CD4-positive, alpha-beta T cell treated with Interleukin-4 for 1 hour (primary cell): ENCODE measurements around the gene AMY1B.
"Not testable (repeated sequence)": the region's sequence is repeated elsewhere in the genome, so short reads cannot be mapped to it uniquely, and the experiment has no call there.

ENCODE experiments used
- DNase-seq, 2 donors: peaks; one replicate each; pipeline ENCODE4 v3.0.0-alpha.2; 2020 to 2022

AMY1B gene

DNA sequence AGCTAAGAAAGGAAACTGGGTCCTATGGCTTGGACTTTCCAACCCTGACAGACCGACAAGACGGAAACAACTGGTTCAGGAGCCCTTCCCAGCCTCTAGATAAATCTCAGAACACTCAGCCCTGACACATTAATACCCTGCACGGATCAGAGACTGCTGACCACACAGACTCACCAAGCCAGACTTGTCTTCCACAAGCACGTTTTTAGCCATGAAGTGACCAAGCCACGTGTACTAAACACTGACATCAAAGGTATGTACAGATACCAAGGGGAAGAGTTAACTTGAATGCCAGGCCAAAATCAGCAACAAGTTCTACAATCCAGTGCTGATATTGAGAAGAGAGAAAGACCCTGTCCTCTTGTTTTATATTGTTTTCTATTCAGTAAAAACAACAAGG lies at the start of gene AMY1B:
Gene AMY1B, minus strand, starts transcription at position 101 of the 400 bp plus-strand sequence. CDS start 571 bp downstream, outside the sequence.
- DNase-seq, result not testable (repeated sequence)

- DNase-seq, result not testable (repeated sequence)
Observed at GRCh38 chr1:103745040-103745439, 49.0 kb upstream of the AMY1B start.

DNA sequence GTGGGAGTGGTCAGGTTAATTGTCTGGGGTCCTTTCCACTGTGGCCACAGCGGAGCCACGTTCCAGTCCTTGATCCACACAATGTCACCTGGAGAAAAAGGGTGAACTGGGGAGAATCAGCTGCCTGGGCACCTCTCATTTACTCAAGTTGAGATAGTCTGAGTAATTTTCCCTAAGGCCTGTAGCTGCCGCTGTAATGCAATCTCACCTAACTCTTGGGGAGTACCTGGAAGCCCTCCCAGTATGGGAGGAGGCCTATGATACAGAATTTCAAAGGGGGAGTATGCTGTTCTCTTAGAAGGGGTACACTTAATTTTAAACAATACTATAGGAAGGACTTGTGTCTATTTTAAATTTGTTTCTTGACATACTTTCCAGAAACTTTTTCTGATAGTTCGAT lies 48.4 kb upstream of the AMY1B start:
- not testable (repeated sequence) for DNase-seq

GRCh38 chr1:103738031-103738430 lies 42.0 kb upstream of the AMY1B start:
- DNase-seq, result not testable (repeated sequence)

DNA sequence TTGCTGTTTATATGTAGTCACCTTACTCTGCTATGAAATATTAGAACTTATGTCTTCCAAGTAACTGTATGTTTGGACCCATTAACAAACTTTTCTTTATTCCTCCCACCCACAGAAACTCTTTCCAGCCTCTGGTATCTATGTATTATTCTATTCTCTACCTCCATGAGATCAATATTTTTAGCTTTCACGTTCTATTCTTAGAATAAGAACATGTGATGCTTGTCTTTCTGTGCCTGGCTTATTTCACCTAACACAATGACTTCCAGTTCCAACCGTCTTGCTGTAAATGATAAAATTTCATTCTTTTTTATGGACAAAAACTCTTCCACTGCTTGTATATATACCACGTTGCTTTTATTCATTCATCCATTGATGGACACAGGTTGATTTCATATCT lies 39.3 kb upstream of the AMY1B start:
- DNase-seq, result not testable (repeated sequence)

GRCh38 chr1:103721473-103721872 lies 25.5 kb upstream of the AMY1B start:
- DNase-seq, result not testable (repeated sequence)

GRCh38 chr1:103717404-103717803 lies 21.4 kb upstream of the AMY1B start:
- not testable (repeated sequence) for DNase-seq

- DNase-seq, result not testable (repeated sequence)
Observed at GRCh38 chr1:103710381-103710780, 14.4 kb upstream of the AMY1B start.

DNA sequence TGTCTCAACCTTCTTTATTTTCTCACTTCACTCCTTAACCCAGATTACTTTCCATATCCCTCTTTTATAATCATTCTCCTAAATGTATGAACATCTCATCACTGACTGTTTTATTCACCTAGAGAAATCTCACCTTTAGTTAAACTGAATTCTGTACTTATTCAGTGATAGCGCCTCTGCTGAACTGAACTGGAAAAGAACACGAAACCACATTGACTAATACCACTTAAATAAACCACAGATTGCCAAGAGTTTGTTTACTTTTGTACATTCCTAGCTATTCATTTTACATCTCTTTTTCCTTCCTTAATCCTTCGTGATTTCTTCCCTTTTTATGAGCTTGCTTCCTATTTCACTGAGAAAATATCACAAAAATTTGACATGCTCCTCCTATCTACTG lies 11.7 kb upstream of the AMY1B start:
- DNase-seq, result not testable (repeated sequence)

DNA sequence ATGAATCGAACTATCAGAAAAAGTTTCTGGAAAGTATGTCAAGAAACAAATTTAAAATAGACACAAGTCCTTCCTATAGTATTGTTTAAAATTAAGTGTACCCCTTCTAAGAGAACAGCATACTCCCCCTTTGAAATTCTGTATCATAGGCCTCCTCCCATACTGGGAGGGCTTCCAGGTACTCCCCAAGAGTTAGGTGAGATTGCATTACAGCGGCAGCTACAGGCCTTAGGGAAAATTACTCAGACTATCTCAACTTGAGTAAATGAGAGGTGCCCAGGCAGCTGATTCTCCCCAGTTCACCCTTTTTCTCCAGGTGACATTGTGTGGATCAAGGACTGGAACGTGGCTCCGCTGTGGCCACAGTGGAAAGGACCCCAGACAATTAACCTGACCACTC lies 5.2 kb upstream of the AMY1B start:
- not testable (repeated sequence) for DNase-seq

DNA sequence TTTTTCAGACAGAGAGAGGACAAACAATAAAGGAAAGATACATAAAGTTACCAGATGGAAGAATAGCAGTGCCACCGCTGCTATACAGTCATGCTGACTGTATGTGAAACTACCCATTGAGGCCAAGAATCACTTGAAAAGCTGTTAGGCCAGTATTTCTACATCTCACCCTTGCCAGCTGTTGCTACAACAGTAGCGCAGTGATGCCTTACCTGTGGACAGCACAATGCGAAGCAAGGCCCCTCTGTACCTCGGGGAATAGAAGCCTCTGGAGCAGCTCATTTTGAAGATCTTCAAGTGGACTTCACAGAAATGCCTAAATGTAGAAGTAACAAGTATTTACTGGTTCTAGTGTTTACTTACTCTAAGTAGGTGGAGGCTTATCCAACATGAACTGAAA lies 4.7 kb upstream of the AMY1B start:
- not testable (repeated sequence) for DNase-seq

GRCh38 chr1:103697430-103697829 lies 1.4 kb upstream of the AMY1B start:
- not testable (repeated sequence) for DNase-seq

DNA sequence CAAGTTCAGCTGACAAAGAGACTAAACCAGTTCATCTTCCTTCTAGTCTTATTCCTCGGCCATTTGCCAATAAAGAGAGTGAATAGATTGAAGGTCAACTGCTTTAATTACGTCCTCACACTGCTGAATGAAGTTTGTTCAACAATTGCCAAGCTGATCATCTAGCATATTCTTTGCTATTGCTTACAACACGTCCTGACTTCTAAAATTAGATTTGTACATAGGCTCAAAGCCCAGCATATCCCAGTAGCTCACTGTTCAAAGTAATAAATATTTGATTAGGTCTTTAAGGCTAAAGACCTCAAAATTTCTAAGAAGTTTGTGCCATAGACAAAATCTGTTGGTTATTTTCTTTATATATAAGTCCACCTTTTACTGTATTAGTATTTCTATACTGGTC lies 19.7 kb downstream of the AMY1B start:
- DNase-seq, result not testable (repeated sequence)

DNA sequence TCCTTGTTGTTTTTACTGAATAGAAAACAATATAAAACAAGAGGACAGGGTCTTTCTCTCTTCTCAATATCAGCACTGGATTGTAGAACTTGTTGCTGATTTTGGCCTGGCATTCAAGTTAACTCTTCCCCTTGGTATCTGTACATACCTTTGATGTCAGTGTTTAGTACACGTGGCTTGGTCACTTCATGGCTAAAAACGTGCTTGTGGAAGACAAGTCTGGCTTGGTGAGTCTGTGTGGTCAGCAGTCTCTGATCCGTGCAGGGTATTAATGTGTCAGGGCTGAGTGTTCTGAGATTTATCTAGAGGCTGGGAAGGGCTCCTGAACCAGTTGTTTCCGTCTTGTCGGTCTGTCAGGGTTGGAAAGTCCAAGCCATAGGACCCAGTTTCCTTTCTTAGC lies 40.5 kb downstream of the AMY1B start, which contains the start of gene AMY1A:
Gene AMY1A, plus strand, starts transcription at position 301 of the 400 bp plus-strand sequence. CDS start 571 bp downstream, outside the sequence.
- not testable (repeated sequence) for DNase-seq

GRCh38 chr1:103654133-103654532 lies 41.9 kb downstream of the AMY1B start:
- DNase-seq, result not testable (repeated sequence)

GRCh38 chr1:103650889-103651288 lies 45.1 kb downstream of the AMY1B start:
- DNase-seq, result not testable (repeated sequence)

DNA sequence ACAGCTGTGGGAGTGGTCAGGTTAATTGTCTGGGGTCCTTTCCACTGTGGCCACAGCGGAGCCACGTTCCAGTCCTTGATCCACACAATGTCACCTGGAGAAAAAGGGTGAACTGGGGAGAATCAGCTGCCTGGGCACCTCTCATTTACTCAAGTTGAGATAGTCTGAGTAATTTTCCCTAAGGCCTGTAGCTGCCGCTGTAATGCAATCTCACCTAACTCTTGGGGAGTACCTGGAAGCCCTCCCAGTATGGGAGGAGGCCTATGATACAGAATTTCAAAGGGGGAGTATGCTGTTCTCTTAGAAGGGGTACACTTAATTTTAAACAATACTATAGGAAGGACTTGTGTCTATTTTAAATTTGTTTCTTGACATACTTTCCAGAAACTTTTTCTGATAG lies 45.7 kb downstream of the AMY1B start:
- DNase-seq, result not testable (repeated sequence)

- not testable (repeated sequence) for DNase-seq
Observed at GRCh38 chr1:103643908-103644307, 52.1 kb downstream of the AMY1B start.

GRCh38 chr1:103641194-103641593 lies 54.8 kb downstream of the AMY1B start:
- DNase-seq, result not testable (repeated sequence)
